Tibial nerve (tissue), 4 donors: ENCODE results near the gene DGKQ.

Experiments
- CTCF ChIP-seq, 5 experiments: fragments of 200-600 bp in 3 of 5; fragments of 450-650 bp in 2 of 5; sonication (generic) in 3 of 5; IDR thresholded peaks; one replicate each; pipeline ENCODE4 v1.5.1; 2016 to 2019; ENCODE audit warnings: antibody characterized with exemption in 5 of 5, mild to moderate bottlenecking in 3 of 5, moderate library complexity in 2 of 5
- EP300 ChIP-seq, 2 donors: sonication (generic); formaldehyde crosslinking; IDR thresholded peaks; one replicate each; pipeline ENCODE4 v1.6.1; 2017; ENCODE audit warnings: antibody characterized with exemption in 2 of 2, mild to moderate bottlenecking in 1 of 2
- POLR2A ChIP-seq, 2 donors: fragments of 450-650 bp; IDR thresholded peaks; one replicate each; pipeline ENCODE4 v1.6.1; 2017; ENCODE audit warnings: antibody characterized with exemption in 2 of 2, mild to moderate bottlenecking in 2 of 2, moderate library complexity in 2 of 2

GRCh38 chr4:991451-992296, 18.3 kb upstream of the DGKQ start:
- TF ChIP-seq POLR2A (IDR thresholded peaks at IDR 0.05) (no peak), CTCF (IDR thresholded peaks at IDR 0.05) (no peak), EP300 (IDR thresholded peaks at IDR 0.05) (no peak)
